22Rv1 (cell line): ENCODE measurements around the gene PIK3AP1.

Experiments
- H3K27ac ChIP-seq: fragments of 450-650 bp; 2 replicates; pipeline ENCODE4 v1.5.1; 2017
- ZFX ChIP-seq: fragments of 450-650 bp; IDR thresholded peaks from 2 replicates; pipeline ENCODE4 v1.6.1; 2017; ENCODE audit warnings: antibody characterized with exemption, borderline replicate concordance
- TF ChIP-seq, protein P1 (sequence below): fragments of 450-650 bp; IDR thresholded peaks from 2 replicates; pipeline ENCODE4 v1.5.1; 2017; ENCODE audit warnings: mild to moderate bottlenecking

PIK3AP1 gene

DNA sequence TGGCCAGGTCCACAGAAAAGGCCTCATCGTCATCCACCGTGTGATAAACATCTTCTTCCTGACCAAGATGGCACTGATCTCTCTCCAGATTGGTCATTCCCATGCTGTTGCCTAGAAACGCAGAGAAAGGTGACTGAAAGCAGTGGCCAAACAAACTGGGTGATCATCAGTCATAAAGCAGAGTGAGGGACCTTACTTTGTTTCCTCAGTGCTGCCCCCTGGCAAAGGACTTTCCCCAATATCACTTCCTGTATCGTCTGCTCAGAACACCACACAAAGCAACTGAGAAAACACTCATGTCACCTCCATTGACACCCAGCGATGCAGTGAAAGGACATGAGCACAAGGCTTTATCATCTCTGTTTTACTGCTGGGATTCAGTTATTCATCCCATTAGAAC lies 93.5 kb downstream of the PIK3AP1 start:
- TF ChIP-seq, protein P1, sequence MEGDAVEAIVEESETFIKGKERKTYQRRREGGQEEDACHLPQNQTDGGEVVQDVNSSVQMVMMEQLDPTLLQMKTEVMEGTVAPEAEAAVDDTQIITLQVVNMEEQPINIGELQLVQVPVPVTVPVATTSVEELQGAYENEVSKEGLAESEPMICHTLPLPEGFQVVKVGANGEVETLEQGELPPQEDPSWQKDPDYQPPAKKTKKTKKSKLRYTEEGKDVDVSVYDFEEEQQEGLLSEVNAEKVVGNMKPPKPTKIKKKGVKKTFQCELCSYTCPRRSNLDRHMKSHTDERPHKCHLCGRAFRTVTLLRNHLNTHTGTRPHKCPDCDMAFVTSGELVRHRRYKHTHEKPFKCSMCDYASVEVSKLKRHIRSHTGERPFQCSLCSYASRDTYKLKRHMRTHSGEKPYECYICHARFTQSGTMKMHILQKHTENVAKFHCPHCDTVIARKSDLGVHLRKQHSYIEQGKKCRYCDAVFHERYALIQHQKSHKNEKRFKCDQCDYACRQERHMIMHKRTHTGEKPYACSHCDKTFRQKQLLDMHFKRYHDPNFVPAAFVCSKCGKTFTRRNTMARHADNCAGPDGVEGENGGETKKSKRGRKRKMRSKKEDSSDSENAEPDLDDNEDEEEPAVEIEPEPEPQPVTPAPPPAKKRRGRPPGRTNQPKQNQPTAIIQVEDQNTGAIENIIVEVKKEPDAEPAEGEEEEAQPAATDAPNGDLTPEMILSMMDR, result no peak; the same call in 1 of the 2 replicates
- no peak for TF ChIP-seq ZFX
- H3K27ac ChIP-seq, result no peak overlapping the region

DNA sequence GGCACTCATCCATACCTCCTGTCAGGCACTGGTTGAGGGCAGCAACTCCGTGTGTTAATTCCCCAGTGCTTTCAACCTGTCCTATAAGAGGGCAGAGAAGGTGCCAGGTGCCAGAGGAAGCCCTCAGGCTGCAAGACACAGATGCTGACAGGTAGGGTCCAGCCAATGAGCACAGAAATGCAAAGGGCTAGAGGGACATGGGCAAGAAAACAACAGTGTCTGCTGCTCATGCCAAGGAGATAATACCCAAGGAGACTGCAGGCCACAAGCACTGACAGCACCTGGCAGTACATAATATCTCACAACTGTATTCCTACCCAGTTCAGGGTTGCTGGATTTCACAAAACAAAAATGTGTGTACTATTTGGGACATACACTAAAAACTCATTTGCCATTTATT lies 95.1 kb downstream of the PIK3AP1 start:
- TF ChIP-seq, protein P1, result no peak
- TF ChIP-seq ZFX, result no peak
- no peak overlapping the region for H3K27ac ChIP-seq

DNA sequence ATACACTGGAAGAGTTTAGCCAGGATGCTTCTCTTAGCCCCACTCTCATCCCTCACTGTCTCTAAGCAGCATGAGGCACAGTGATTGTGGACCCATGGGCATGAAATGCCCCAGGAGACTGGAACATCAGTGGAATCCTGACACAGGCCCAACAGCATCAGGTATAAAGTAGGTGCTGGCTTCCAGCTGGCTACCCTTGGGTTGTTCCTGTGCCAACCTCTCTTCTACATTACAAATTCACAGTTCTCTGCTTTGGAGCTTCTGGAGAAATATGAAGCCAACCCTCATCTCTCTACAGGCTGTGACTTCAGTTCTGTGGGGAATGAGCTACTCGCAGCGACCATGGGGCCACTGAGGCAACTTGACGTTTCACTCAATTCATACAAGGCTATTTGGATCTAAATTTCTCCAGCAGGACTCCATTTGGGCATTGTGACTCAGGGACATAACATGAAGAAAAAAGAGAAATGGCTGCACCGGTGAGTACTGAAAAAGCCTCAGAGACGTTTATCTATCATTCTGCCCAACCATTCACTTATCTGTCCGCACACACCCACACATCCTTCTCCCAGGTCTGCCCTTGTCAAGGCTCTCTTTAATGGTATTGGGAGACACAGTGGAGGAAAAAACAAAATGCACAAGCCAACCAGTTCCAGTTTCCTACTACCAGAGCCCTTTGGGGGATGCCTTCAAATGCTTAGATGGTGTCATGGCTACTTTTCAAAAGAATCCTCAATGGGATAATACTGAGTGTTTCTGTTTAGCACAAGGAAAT lies 98.1 kb downstream of the PIK3AP1 start:
- H3K27ac ChIP-seq, result no peak overlapping the region
- TF ChIP-seq ZFX, result no peak
- TF ChIP-seq, protein P1, result no peak

DNA sequence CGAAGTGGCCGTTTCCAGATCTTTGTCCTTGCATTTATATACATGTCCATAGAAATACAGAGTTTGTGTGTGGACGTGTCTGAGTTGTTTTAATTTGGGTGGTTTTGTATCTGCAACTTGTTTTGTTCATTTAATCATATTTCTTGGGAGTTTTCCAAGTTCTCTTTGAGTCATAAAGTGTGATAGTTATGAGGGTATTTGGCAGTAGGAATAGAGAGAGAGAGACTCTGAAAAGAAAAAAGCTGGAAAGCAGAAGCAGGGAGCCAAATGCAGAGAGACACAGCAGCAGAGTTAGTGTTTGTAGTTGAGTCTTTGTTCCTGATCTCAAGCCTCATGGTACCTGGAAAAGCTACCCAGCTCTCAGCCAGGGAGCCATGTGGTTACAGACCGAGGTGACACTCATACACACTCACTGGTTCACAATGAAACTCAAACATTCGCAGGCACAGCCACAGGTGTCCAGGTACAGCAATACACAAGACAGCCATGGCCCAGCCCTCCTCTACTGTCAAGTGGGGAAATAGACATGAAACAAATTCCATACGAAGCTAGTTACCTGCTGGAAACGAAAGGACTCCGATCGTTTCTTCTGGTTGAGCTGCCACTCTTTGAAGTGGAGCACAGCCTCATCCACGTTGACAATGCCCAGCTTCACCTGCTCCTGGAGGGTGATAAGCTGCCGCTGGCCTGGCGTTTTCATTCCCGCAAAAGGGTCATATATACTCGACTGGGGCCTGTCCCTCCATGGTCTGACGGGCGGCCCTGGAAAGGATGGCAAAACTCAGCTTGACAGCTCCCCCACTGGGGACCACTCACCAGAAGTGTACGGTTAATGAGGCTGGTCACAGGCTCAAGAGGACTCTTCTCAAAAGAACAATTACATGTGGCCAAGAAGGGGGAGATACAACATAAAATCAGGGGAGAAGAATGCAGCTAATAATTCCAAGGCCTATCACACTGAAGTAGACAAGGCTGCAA lies 100.2 kb downstream of the PIK3AP1 start:
- TF ChIP-seq, protein P1, result no peak
- no peak for TF ChIP-seq ZFX

DNA sequence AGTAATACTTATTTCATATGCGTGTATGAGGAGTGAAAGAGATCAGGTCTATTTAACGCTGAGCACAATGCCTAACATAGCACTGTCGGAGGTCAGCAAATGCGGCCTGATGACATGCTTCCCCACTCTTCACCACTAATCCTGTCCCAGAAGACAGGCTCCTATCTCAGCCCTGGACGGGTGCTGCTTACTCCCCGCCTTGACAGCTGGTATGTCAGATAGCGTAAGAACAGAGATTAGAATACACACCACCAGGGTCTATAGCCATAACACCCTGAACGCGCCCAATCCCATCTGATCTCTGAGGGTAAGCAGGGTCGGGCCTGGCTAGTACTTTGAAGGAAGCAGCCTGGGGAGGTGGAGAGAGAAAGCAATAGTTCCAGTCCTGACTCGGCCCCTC lies 101.2 kb downstream of the PIK3AP1 start:
- TF ChIP-seq ZFX, result no peak
- TF ChIP-seq, protein P1, result no peak
- H3K27ac ChIP-seq, result no peak overlapping the region

More for the DNA sequence above, 100.2 kb downstream of the PIK3AP1 start:
- no peak overlapping the region for H3K27ac ChIP-seq

DNA sequence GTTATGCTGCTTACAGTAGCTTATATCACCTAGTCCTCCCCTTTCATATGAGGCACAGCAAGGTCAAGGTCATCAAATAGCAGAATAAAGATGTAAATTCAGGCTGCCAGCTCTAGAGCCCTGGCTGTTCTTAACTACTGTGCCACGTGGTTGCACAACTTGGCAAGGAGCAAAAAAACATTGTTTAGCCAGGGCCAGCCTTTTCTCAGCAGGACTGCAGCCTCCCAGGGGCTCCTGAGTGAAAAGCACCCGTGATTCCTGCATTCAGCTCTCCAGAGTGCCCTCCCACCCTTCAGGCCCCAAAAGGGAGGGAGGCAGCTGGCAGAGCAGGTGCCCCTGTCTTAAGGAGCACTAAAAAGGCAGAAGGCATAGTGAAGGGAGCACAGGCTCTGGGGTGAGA lies 101.7 kb downstream of the PIK3AP1 start:
- no peak overlapping the region for H3K27ac ChIP-seq
- TF ChIP-seq ZFX, result no peak
- TF ChIP-seq, protein P1, result no peak
